Hematopoietic multipotent progenitor cell treated with erythropoietin and hydrocortisone succinate and interleukin-3 and kit ligand, for 4 days (in vitro differentiated cells): ENCODE measurements around the gene GALNT10.
A peak's percentile ranks its signal among the peaks of the same experiment; 100 is the strongest.

ENCODE experiments used
- DNase-seq: peaks from one replicate; pipeline ENCODE4 v3.0.0-alpha.2; 2015

GALNT10 gene

DNA sequence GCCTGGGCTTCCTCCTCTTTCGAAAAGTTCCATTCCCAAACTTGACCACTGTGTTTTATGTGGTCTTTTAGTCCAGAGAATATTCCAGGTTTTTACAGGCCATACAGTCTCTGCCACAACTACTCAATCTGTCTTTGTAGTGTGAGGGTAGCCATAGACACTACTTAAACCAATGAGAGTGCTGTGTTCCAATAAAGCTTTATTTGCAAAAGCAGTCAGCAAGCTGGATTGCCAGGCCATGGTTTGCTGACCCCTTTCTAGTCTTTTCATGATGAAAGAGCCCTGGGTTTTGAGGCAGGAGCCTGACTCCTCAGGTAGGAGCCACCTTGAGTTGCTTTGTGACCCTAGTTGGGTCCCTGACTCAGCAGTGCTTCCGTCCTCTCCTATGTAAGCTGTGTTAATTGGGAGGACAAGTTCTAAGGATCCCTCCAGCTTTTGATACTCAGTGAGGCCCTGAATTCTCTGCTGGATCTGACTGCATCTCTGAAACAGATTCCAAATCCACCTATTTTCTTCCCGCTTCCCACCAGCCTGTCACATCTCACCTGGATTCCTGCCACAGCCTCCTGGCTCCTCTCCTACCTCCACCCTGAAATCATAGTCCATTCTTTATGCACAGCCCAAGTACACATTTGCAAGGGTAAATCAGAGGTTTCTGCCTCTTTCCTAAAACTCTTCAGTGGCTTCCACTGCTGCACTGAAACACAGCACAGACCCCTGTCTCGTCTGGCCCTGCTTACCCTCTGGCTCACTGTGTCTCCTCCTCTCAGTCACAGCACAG is 13.5 kb downstream of the GALNT10 start:
- DNase-seq, result no peak

DNA sequence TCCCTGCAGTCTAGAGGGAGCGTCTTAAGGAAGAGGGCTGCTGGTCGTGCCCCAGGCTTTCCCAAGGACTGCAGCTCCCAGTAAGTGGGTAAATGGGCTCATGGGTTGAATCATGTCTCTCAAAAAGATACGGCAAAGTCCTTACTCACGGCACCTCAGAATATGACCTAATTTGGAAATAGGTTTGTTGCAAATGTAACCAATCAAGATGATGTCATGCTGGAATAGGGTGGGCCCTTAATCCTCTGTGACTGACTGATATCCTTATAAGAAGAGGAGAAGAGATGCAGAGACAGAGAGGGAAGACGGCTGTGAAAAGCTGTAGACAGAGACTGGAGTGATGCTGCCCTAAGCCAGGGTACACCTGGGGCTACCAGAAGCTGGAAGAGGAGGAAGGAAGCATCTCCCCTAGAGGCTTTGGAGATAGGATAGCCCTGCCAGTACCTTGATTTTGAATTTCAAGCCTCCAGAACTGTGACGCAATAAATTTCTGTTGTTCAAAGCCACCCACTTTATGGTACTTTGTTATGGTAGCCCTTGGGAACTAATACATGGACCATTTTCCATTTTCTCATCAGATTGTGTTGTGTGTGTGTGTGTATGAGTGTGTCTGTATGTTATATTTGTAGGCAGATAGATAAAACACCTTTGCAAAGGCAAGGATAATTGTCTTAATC is 15.0 kb downstream of the GALNT10 start:
- DNase-seq, result no peak

DNA sequence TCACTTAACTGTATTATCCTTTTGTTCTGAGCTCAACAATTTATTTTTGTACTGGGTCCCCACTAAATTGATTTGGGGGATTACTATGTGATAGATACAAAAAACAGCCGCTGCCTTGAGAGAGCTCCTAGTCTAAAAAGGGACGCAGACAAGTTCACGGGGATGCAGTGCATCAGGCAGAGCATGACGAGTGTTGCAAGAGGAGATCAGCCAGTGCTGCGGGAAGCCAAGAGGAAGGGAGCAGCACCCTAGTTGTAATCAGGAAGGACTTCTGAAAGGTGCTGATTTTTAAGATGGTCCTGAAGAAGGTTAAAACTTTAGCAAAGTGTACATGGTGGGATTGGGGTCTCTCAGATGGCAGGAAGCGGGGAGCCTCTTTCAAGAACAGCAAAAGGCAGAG is 15.8 kb downstream of the GALNT10 start:
- no peak for DNase-seq

DNA sequence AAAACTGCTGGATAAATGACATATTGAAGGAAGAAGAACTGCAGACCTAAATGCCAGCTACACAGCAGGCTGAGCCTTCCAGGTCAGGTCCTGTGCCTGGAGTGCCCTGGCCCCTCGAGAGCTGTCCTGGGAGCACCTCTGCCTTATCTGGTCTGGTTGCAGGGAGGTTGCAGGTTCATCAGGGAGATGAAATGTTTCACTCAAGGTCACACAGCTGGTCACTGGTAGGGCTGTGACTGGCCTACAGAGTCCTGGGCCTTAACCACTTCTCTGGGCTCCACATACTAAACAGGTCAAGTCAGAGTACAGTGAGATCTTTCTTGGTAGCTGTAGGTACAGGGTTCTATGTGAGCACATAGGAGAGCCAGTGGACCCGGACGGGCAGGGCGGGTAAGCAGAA is 16.7 kb downstream of the GALNT10 start:
- no peak for DNase-seq

DNA sequence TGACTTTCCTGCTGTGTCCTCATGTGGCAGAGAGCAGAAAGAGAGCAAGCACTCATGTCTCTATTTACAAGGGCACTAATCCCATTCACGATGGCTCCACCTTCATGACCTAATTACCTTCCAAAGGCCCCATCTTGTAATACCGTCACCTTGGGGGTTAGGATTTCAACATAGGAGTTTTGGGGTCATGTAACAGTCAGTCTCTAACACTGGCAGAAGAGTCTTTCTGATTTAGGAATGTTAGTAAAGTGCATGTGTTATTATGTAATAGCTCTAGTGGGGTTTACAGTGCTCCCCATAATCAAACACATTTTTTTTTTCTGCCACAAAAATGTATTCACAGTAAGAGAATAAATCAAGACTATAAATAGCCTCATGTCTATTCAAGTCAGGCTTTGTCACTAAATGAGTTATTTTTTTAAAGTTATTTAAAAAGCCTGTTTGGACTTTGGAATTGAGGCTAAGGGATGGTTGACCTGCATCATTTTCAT is 19.1 kb downstream of the GALNT10 start:
- no peak for DNase-seq

DNA sequence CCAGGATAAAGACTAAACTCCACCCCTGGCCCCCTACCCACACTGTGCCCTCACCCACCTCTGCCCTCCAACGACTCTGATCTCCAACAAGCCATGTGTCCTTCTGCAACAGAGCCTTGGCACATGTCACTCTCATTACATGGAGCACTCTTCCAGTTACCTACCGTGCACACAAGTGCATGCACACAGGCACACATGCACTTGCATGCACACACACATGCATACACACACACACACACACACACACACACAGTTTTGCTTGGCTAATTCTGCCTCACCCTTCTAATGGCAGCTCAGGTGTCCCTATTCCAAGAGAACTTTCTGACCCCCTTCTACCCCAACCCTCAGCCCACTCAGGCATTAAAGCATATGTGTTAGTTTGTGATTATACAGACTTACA is 19.6 kb downstream of the GALNT10 start:
- DNase-seq, result no peak

DNA sequence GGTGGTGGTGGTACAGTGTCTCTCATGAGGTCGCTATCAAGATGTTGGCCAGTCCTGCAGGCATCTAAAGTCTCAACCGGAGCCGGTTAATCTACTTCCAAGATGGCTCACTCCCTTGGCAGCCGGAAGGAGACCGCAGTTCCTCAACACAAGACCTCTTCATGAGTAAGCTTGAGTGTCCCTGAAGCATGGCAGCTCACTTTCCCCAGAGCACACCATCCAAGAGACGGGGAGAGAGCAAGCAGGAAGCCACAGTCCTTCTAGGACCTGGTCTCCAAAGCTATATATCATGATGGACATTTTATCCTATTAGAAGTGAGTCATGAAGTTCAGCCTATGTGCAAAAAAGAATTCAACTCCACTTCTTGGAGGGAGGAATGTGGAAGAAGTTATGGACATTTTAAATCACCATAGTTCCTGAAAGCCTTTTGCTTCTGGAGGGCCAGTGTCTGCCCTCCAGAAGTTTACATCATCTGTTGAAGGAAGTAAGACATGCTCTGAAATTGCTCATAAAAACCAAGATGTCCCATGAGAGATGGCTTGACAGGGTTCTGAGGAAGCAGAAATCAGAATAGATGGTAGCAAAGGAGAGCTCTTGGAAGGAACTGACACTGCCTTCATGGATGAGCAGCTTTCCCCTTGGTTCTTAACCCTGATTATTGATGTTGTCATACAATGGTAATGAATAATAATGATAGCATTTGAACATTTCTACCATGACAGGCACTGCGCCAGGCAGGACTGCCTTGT is 21.3 kb downstream of the GALNT10 start:
- no peak for DNase-seq

DNA sequence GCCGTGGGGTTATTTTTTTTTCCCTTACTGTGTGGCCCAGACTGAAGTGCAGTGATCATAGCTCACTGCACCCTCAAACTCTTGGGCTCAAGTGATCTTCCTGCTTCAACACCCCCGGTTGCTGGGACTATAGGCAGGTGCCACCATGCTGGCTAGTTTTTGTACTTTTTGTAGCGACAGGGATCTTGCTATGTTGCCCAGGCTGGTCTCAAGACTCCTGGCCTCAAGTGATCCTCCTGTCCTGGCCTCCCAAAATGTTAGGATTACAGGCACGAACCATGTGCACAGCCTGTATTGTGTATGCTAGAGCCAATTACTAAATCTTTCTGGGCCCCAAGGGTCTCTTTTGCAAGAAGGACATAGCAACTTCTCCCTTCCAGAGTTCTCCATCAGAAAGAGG is 23.1 kb downstream of the GALNT10 start:
- DNase-seq, result no peak

DNA sequence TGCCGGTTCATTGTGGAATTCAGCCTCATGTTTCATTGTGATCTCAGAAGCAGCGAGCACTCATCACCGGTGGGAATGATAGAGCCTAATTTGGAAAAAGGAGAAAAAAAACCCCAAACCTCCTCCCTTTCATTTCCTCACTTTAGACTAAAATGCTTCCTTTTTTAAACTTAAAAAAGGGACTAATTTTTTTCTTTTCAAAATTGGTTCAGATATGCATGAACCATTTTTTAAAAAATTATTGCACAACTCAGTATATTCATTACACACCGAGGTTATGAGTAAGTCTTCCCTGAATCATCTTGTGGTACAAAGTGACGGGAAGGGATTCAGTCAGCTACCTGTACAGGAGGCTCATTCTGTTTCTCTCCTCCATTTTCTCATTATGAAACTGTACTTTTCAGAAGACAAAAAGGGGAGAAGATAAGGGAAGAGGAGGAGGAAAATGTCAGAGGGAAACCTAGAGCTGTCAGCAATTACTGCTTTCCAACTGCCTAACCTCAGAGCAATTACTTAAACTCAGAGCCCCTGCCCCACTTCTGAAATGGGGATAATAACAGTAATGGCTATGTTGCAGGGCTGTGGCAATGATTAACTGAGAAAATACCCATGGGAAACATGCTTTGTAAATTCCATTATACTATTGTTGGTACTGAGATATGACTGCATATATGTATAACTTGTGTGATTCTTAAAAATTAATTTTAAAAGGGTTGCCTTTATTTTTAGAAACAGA is 24.0 kb downstream of the GALNT10 start:
- no peak for DNase-seq

DNA sequence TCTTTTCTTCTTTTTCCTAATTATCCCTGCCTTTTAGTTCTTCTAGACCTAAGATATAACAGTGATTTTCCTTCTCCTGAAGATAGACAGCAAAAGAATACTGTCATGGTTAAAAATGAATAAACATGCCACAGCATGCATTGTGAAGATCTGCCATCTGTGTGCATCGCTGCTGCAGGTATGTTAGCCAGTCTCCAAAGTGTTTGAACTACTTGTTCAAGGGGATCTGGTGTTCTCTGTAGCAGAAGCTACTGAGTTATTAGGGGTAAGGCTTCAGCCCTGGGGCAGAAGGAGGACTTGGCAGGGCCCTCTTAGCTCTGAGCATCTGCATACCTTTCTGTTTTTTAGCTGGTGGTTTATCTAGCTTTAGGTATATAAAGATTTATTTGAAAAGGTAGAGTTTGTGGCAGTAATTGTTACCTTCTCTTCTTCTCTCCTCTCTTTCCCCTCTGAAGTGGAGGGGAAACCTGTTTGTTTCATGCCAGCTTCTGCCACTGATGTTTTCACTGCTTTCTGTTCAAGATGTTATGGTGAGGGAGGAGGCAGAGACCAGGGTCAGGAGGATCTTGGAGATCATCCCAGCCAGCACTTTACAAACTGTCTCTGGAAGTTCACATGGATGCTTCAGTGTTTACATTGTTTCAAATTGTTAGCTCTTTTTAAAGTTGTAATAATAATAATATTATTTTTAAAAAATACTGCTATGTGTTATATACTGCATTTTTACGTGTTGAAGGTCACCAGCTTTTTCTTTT is 25.2 kb downstream of the GALNT10 start:
- no peak for DNase-seq

DNA sequence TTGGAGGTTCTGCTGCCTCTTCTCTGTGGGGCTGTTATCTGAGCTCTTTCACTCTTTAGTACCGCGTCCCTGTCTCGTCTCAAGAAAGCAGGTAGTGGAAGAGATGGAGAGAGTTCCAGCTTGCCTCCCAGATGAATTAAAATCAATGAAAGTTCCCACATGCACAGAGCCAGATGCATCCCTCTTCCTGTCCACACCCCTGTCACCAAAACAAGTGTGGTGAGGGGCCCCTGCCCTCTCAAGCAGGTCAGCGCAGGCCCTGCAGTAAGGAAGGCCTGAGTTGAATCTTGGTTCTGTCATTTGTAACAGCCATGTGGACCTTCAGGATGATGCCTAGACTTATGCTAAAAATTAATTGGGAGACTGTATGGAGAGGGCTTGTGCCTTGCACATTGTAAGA is 26.9 kb downstream of the GALNT10 start:
- no peak for DNase-seq

DNA sequence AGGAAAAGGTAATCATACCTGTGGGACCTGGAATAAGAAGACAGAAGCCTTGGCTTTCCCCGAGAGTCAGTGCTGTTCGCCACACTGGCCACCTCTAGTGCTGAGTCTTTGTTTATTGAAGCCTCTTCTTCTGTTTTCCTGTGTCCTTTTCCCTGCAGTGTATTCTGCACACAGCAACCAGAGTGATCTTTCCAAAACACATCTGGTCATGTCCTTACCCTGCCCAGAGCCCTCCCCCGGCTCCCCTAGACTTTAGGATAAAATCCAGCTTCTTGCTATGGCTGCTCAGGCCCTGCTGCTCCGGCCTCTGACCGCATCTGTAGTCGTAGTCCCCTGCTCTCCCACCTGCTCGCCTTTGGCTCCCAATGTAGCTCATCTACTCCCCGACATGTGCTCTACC is 28.3 kb downstream of the GALNT10 start:
- DNase-seq, result no peak

DNA sequence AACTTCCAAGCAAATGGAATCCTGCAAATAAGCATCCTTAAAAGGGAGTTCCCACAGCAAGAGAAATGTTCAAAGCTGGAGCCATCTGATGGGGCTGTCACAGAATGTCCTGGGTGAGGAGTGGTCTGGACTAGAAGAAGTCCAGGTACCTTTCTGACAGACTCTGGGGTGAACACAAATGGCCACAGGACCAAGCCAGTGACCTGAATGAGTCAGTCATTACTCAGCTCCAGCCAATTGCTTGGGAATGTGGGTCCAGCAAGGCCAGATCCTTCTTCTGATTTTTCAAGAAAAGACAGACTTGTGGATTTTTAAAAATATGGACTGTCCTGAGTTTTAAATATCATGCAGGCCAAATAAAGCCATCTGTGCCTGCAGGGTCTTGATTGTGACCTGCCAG is 30.1 kb downstream of the GALNT10 start:
- no peak for DNase-seq

DNA sequence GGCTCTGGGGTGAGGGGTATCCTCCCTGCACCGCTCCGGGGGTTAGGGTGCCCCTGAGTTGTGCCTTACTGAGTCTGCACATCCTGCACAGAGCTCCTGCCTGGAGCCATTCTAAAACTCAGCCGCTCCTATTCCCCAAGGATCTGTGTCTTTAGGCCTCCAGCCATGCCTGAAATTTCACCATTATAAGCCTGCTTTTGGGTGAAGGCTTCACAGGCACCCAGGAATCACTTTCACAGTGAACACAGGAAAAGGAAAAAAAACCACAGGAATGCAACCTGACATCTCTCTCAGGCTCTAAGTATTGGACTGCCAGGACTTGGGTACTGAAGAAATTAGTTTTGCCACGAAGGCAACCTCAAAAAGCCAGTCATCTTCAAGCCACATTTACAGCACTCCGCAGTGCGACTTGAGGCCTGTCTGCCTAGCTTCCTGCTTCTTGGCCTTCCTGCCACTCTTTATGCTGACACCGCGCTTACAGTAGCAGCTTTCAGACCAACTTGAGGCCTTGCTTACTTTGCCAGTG is 30.9 kb downstream of the GALNT10 start:
- DNase-seq, result peak; percentile 82

DNA sequence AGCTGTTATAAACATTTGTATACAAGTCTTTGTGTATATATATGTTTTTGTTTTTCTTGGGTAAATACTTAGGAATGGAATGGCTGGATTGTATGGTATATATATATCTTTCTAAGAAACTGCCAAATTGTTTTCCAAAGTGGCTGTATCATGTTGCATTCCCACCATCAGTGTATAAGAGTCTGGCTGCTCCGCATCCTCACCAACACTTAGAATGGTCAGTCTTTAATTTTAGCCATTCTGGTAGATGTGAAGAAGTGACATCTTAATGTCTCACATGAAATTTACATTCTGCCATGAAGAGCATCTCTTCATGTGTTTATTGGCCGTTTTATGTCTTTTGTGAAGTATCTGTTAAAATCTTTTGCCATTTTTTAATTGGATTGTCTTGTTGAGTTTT is 31.9 kb downstream of the GALNT10 start:
- DNase-seq, result no peak

DNA sequence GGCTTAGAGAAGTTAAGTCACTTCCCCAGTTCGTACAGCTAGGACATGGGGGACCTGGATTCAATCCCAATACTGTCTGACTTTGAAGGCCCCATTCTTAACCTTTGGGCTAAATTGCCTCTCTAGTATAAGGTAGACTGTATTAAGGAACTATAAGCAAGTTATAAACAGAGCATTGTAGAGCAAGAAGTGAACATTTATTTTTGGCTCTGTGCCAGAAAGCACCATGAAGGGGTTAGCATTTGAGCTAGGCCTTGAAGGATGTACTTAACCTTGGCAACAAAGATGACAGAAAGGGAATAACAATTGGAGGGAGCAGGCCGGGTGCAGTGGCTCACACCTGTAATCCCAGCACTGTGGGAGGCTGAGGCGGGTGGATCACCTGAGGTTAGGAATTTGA is 32.8 kb downstream of the GALNT10 start:
- DNase-seq, result no peak

DNA sequence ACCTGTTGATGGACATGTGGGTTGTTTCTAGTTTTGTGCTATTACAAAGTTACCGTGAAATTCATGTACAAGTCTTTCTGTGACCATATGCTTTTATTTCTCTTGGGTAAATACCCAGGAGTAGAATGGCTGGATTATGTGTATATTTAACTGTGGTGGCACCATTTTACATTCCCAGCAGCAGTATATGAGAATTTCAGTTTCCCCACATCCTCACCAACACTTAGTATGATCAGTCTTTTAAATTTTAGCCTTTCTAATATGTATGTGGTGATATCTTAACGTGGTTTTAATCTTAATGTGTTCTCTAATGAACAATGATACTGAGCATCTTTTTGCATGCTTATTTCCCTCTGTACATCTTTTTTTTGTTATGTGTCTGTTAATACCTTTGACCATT is 36.6 kb downstream of the GALNT10 start:
- no peak for DNase-seq

DNA sequence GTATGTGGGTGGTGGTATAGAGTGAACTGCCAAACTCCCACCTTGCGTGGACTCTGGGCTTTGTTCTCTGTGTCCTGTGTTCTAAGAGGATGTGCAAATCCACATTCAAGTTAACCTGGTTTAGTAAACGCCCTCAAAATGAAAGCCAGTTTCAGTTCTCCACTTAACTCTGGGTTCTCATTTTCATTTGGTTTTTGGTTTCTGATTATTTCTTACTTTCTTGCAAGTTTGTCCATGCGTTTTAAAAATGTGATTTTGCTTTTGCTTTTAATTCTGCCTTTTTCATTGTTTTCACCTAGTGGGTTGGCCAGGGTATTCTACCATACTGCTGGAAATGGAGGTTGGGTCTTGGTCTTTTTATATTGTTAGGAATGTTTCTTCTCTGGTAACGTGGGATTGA is 38.2 kb downstream of the GALNT10 start:
- DNase-seq, result no peak

DNA sequence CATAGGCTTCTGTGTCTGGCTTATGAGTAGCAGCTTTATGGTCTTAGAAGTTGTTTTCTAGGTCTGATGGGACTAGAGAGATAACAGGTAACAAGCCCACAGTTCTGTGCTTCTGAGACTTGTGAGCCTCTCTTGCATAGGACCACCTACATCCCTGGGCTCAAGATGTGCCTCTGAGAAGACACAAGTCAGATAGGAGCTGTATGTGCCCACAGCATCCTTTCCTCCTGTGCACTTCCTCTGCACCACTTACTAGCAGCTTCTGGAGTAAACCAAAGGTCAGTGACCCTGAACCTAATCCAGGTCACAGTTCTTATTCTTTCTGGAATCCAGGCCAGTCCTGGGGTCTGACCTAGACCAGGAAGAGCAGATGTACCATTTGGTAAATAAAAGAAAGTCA is 40.0 kb downstream of the GALNT10 start:
- DNase-seq, result no peak

DNA sequence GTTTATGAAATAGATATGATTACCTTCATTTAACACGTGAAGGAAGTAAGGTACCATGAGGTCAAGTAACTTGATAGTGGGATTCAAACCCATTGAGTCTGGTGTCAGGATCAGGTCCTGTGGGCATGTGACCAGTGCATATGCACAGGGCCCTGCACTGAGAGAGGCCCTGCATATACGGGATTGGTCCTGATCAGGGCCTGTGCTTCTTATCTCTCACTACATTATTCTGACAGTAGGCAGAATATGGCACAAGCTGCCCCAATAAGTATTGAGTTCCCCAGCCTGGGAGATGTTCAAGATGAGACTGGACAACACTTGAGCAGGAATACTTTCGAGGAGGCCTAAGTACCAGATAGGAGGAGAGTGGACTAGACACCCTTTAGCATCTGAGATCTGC is 44.0 kb downstream of the GALNT10 start:
- peak; percentile 53 for DNase-seq

DNA sequence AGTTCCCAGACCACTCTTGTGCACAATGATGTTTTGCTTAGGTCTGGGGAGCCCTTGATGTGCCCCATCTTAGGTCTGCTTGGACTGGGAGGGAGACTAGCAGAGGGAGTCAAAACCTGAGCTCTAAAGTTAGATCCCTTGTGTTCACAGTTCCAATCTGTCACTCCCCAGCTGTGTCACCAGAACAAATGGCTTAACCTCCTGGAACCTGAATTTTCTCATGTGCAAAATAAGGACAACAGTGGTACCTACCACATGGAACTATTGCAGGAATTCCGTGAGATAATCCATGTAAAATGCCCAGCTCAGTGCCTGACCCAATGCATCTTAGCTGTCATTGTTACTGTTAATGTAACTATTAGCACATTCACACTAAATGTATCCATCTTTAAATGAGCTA is 45.5 kb downstream of the GALNT10 start:
- no peak for DNase-seq
